ENCODE results near the gene COMMD2. TPM values are rescaled to one million over a fixed set of nuclear protein-coding genes. Genes with fewer than 3 reads are reported as not detected.

The COMMD2 gene
- total RNA-seq, 1 donor from 2014 or later: 47.1 TPM

GRCh38 chr3:149777414-149778214 is 25.3 kb upstream of the COMMD2 start:
- H3K36me3 Mint-ChIP-seq (ENCODE audit: low read depth, unreplicated experiment): no peaks in the 10 kb centered on the region
- no peaks in the 10 kb centered on the region for H3K36me3 ChIP-seq (ENCODE audit: insufficient read depth, low read length)
- FAIRE-seq: no peak
- no peaks in the 10 kb centered on the region for H3K9me3 Mint-ChIP-seq (ENCODE audit: unreplicated experiment)
- H3K4me1 ChIP-seq (ENCODE audit: insufficient read depth, low read length): no peaks in the 10 kb centered on the region
- H3K4me3 Mint-ChIP-seq (ENCODE audit: unreplicated experiment): no peak overlapping the region
- H3K4me1 Mint-ChIP-seq (ENCODE audit: low read depth, unreplicated experiment): peaks cover 13% of the 10 kb centered on the region
- no peak overlapping the region for H3K9ac ChIP-seq (ENCODE audit: low read length)
- H3K27me3 ChIP-seq (ENCODE audit: insufficient read depth, low read length): no peaks in the 10 kb centered on the region
- H3K9me3 ChIP-seq (ENCODE audit: insufficient read depth, low read depth, low read length): no peaks in the 10 kb centered on the region
- no peaks in the 10 kb centered on the region for H3K79me2 ChIP-seq (ENCODE audit: insufficient read depth, low read length)
- no peaks in the 10 kb centered on the region for H3K27me3 Mint-ChIP-seq (ENCODE audit: low read depth, unreplicated experiment)
- H2AFZ ChIP-seq (ENCODE audit: low read depth, low read length): peak overlapping the region; percentile 20
- DNase-seq (ENCODE audit: low read depth): no peak
- no peak overlapping the region for H3K4me3 ChIP-seq (ENCODE audit: insufficient read depth, low read depth, low read length)
- H3K27ac ChIP-seq (ENCODE audit: low read depth, low read length): no peak overlapping the region
- no peak for TF ChIP-seq CTCF (IDR thresholded peaks at IDR 0.05; ENCODE audit: insufficient read depth, low read depth, low read length)
- TF ChIP-seq EZH2 (IDR thresholded peaks at IDR 0.05; ENCODE audit: insufficient read depth, low read length): no peak
- peak overlapping the region; percentile 50 for H3K27ac Mint-ChIP-seq (ENCODE audit: unreplicated experiment)
- H3K4me2 ChIP-seq (ENCODE audit: low read length): no peak overlapping the region
- H4K20me1 ChIP-seq (ENCODE audit: insufficient read depth, low read length): no peaks in the 10 kb centered on the region

- Histone ChIP-seq H2AFZ (ENCODE audit: low read depth, low read length) (no peak overlapping the region), H3K4me1 (ENCODE audit: insufficient read depth, low read length) (no peaks in the 10 kb centered on the region), H3K9ac (ENCODE audit: low read length) (no peak overlapping the region), H3K4me2 (ENCODE audit: low read length) (no peak overlapping the region), H3K9me3 (ENCODE audit: insufficient read depth, low read depth, low read length) (no peaks in the 10 kb centered on the region), H3K79me2 (ENCODE audit: insufficient read depth, low read length) (no peaks in the 10 kb centered on the region), H4K20me1 (ENCODE audit: insufficient read depth, low read length) (no peaks in the 10 kb centered on the region), H3K36me3 (ENCODE audit: insufficient read depth, low read length) (no peaks in the 10 kb centered on the region), H3K27me3 (ENCODE audit: insufficient read depth, low read length) (no peaks in the 10 kb centered on the region), H3K4me3 (ENCODE audit: insufficient read depth, low read depth, low read length) (no peak overlapping the region), H3K27ac (ENCODE audit: low read depth, low read length) (no peak overlapping the region)
- Mint-ChIP-seq H3K4me1 (ENCODE audit: low read depth, unreplicated experiment) (peaks cover 13% of the 10 kb centered on the region), H3K4me3 (ENCODE audit: unreplicated experiment) (no peak overlapping the region), H3K27ac (ENCODE audit: unreplicated experiment) (no peak overlapping the region), H3K9me3 (ENCODE audit: unreplicated experiment) (no peaks in the 10 kb centered on the region), H3K36me3 (ENCODE audit: low read depth, unreplicated experiment) (no peaks in the 10 kb centered on the region), H3K27me3 (ENCODE audit: low read depth, unreplicated experiment) (no peaks in the 10 kb centered on the region)
- no peak for FAIRE-seq
- no peak for DNase-seq (ENCODE audit: low read depth)
- TF ChIP-seq CTCF (IDR thresholded peaks at IDR 0.05; ENCODE audit: insufficient read depth, low read depth, low read length): no peak
- no peak for TF ChIP-seq EZH2 (IDR thresholded peaks at IDR 0.05; ENCODE audit: insufficient read depth, low read length)
Measured at GRCh38 chr3:149776170-149776569, 23.9 kb upstream of the COMMD2 start.

- Mint-ChIP-seq H3K36me3 (ENCODE audit: low read depth, unreplicated experiment) (no peaks in the 10 kb centered on the region), H3K27me3 (ENCODE audit: low read depth, unreplicated experiment) (no peaks in the 10 kb centered on the region), H3K9me3 (ENCODE audit: unreplicated experiment) (no peaks in the 10 kb centered on the region), H3K4me3 (ENCODE audit: unreplicated experiment) (no peak overlapping the region), H3K4me1 (ENCODE audit: low read depth, unreplicated experiment) (peaks cover 11% of the 10 kb centered on the region), H3K27ac (ENCODE audit: unreplicated experiment) (no peak overlapping the region)
- Histone ChIP-seq H2AFZ (ENCODE audit: low read depth, low read length) (no peak overlapping the region), H3K79me2 (ENCODE audit: insufficient read depth, low read length) (no peaks in the 10 kb centered on the region), H3K9ac (ENCODE audit: low read length) (no peak overlapping the region), H3K9me3 (ENCODE audit: insufficient read depth, low read depth, low read length) (no peaks in the 10 kb centered on the region), H3K27ac (ENCODE audit: low read depth, low read length) (no peak overlapping the region), H3K4me2 (ENCODE audit: low read length) (no peak overlapping the region), H3K36me3 (ENCODE audit: insufficient read depth, low read length) (no peaks in the 10 kb centered on the region), H3K4me1 (ENCODE audit: insufficient read depth, low read length) (no peaks in the 10 kb centered on the region), H3K4me3 (ENCODE audit: insufficient read depth, low read depth, low read length) (no peak overlapping the region), H4K20me1 (ENCODE audit: insufficient read depth, low read length) (no peaks in the 10 kb centered on the region), H3K27me3 (ENCODE audit: insufficient read depth, low read length) (no peaks in the 10 kb centered on the region)
- no peak for TF ChIP-seq CTCF (IDR thresholded peaks at IDR 0.05; ENCODE audit: insufficient read depth, low read depth, low read length)
- no peak for TF ChIP-seq EZH2 (IDR thresholded peaks at IDR 0.05; ENCODE audit: insufficient read depth, low read length)
- FAIRE-seq: no peak
- DNase-seq (ENCODE audit: low read depth): no peak
Measured at GRCh38 chr3:149772861-149773260, 20.6 kb upstream of the COMMD2 start.

All from astrocyte (in vitro differentiated cells and primary cell).